Right ventricle myocardium inferior (tissue), 1 donor: Measurements from ENCODE around the gene MYO5A. TPM values are rescaled to one million over a fixed set of nuclear protein-coding genes. Genes with fewer than 3 reads are reported as not detected.
"Not testable (repeated sequence)": the region's sequence is repeated elsewhere in the genome, so short reads cannot be mapped to it uniquely, and the experiment has no call there.

ENCODE experiments used
- ATAC-seq: fragments of 200-7000 bp; cut with Tn5 transposase; one replicate; pipeline ENCODE4 v1.9.1; 2020; ENCODE audit warnings: mild to moderate bottlenecking, moderate library complexity
- DNase-seq: peaks from one replicate; pipeline ENCODE4 v3.0.0; 2021; ENCODE audit errors: missing footprints
- intact Hi-C: fragments of 100-400 bp; cut with DNase I; formaldehyde crosslinking; loops from one replicate; pipeline ENCODE4 v1.11.0; 2022
- total RNA-seq: library from RNA; stranded (reverse); fragmentation: NEBNext Ultra II Directional; extraction: Animal tissue kit (Norgen Biotek cat#: 25700); gene quantifications from one replicate; pipeline ENCODE4 v1.2.1, GENCODE V29; 2021
- donor health status: DM: no; HTN: yes; CAD: no; lungs with severe emphysema.

The MYO5A gene
- total RNA-seq, 1 donor from 2014 or later, result 7.9 TPM

DNA sequence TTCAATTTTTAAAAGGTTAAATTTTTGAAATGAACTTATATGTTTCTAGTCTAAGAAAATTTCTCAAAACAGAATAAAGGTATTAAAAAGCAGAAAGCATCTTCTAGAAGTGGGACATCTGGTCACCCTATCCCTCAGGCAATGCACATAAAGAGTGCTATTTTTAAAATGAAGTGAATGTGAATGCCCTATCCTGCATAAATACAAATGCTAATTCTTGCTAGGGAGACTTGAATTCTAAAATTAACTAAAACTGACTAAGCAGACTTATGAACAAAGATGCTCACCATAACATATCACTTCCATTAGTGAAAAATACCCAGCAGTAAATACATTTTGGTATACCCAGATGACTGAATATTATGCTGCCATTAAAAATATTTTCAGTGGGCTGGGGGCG lies 11.7 kb downstream of the MYO5A start:
- ATAC-seq (no peak), DNase-seq (no peak)
- intact Hi-C loops, result no loop called here

- DNase-seq (no peak), ATAC-seq (no peak)
- intact Hi-C loops, result no loop called here
These were observed 13.3 kb downstream of the MYO5A start for GRCh38 chr15:52515343-52515742.

- intact Hi-C loops, result no loop called here
- DNase-seq (no peak), ATAC-seq (no peak)
These were observed 14.2 kb downstream of the MYO5A start for GRCh38 chr15:52514482-52514881.

- ATAC-seq, intact Hi-C loops, DNase-seq: not testable (repeated sequence)
These were observed 15.8 kb downstream of the MYO5A start for GRCh38 chr15:52512869-52513268.

DNA sequence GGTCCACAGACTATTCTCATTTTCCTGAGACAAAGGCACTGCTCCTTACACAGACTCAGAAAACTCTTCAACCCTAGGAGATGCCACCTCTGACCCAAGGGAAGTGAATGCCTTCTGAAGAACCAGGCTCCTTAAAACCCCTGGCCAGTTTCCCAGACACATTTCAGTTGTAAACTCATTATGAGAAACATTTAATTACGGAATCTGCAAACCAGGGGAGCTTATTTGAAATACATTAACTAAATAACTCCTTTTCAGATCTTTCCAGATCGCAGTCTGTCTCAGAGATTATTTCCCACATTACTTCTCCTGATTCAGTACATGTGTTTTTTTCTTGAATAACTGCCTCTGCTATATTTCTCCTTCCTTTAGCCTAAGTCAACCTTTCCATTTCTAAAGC lies 17.6 kb downstream of the MYO5A start:
- no peak for ATAC-seq
- intact Hi-C loops, result no loop called here
- no peak for DNase-seq

GRCh38 chr15:52509500-52510245 lies 19.0 kb downstream of the MYO5A start:
- intact Hi-C loops, result no loop called here
- DNase-seq, result no peak
- ATAC-seq, result no peak

- intact Hi-C loops, result no loop called here
- no peak for ATAC-seq
- no peak for DNase-seq
These were observed 22.1 kb downstream of the MYO5A start for GRCh38 chr15:52506549-52506948.

- ATAC-seq, result no peak
- intact Hi-C loops, result no loop called here
- peak; percentile 69 for DNase-seq
These were observed 23.5 kb downstream of the MYO5A start for GRCh38 chr15:52505151-52505550.

- DNase-seq (no peak), ATAC-seq (no peak)
- intact Hi-C loops, result no loop called here
These were observed 24.7 kb downstream of the MYO5A start for GRCh38 chr15:52503788-52504496.

DNA sequence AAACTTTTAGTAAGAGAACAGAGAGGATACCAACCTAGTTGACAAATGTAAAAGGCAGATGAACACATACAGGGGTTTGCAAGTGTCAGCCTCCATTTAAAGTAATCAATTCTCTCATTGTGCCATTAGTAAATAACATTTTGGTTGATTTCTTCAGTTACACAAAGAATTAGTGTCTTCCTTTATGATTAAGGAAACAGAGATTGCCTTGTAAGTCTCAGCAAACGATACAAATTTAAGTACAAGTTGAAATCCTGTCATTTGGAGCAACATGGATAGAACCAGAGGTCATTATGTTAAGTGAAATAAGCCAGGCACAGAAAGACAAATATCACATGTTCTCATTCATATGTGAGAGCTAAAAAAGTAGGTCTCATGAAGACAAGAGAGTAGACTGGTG lies 26.1 kb downstream of the MYO5A start:
- intact Hi-C loops, result no loop called here
- no peak for DNase-seq
- no peak for ATAC-seq

- intact Hi-C loops, result no loop called here
- DNase-seq (no peak), ATAC-seq (no peak)
These were observed 29.2 kb downstream of the MYO5A start for GRCh38 chr15:52499506-52499905.

- ATAC-seq, result no peak
- intact Hi-C loops, result no loop called here
These were observed 30.0 kb downstream of the MYO5A start for GRCh38 chr15:52498706-52499105.

DNA sequence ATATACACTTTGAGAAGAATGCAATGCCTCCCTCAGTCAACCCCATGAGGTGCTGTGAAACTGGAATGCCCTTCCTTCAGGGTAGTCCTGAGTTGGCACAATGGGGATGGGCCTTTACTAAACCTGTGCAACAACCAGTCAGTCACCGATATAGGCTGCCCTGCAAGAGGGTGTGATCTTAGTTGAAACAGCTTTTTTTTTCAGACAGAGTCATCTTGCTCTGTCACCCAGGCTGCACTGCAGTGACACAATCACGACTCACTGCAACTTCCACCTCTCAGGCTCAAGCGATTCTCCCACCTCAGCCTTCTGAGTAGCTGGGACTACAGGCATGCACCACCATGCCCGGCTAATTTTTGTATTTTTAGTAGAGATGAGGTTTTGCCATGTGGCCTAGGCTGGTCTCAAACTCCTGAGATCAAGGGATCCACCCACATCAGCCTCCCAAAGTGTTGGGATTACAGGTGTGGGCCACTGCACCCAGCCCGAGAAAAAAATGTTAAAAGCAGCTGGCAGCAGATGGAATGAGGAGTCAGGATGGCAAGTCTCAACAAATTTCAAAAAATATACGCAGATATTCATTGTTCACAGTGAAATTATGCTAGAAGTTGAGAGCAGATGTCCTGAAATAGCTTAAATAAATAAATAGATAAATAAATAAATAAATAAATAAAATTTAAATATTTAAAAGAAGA lies 31.8 kb downstream of the MYO5A start:
- DNase-seq (no peak), ATAC-seq (no peak)
- intact Hi-C loops, result no loop called here

More at GRCh38 chr15:52498706-52499105, 30.0 kb downstream of the MYO5A start:
- no peak for DNase-seq

DNA sequence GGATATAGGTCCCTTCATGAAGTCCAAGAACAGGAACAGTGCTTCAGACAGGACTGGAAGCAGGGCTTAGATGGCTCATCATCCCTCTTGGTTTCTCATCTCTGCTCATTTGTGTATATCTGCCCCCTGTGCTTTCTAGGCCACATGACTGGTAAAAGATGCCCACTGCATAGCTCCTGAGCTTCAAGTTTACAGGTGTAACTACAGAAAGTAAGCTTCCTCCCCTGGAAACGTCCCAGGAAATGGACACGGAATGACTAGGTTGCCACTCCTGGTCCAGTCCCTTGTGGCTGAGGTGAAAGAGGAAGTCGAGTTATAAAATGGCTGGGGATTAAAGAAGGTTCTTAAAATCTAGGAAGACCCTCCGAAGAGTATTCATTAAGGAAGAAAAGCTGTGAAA lies 32.5 kb downstream of the MYO5A start:
- no peak for DNase-seq

GRCh38 chr15:52495125-52495524 lies 33.6 kb downstream of the MYO5A start:
- DNase-seq (no peak), ATAC-seq (no peak)
- intact Hi-C loops, result no loop called here

More for the DNA sequence above, 32.5 kb downstream of the MYO5A start:
- intact Hi-C loops, result no loop called here
- no peak for ATAC-seq

DNA sequence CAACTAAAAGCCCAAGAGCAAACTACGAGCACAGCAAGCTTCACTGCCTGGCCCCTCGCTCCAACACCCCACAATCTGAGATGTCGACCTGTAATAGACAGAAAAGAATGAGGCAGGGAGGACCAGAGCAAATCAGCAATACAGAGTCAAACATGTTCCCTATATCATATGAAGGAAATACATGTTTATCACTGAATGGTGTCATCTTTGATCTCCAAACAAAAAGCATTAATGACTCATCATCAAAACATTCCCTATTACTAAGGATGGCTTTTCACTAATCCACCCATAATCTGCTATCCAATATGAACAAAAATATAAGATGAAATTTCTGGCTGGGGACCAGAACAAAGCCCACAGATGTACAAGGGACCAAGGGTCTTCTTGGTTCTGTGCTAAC lies 34.7 kb downstream of the MYO5A start:
- intact Hi-C loops, result no loop called here
- no peak for ATAC-seq

GRCh38 chr15:52492132-52492531 lies 36.5 kb downstream of the MYO5A start:
- no peak for ATAC-seq
- no peak for DNase-seq
- intact Hi-C loops, result no loop called here

More for the DNA sequence above, 34.7 kb downstream of the MYO5A start:
- DNase-seq, result no peak

DNA sequence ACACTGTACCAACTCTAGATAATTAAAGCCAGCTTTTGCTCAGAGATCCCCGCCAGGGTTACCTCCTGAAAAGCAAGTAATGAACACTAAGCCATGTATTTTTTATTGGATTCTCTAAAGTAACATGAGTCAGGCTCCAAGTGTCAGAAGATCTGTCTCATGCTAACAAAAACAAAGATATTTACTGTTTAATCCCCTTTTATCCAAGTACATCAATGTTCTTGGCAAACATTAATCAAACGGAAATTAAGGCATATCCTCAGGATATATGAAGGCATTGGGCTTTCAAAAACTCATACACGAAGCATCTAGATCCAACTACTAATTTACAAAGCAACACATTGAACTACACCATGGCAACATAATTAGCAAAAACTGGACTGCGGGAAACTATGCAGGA lies 37.2 kb downstream of the MYO5A start:
- ATAC-seq (no peak), DNase-seq (no peak)
- intact Hi-C loops, result no loop called here

- intact Hi-C loops, ATAC-seq, DNase-seq: not testable (repeated sequence)
These were observed 39.2 kb downstream of the MYO5A start for GRCh38 chr15:52489430-52489829.

DNA sequence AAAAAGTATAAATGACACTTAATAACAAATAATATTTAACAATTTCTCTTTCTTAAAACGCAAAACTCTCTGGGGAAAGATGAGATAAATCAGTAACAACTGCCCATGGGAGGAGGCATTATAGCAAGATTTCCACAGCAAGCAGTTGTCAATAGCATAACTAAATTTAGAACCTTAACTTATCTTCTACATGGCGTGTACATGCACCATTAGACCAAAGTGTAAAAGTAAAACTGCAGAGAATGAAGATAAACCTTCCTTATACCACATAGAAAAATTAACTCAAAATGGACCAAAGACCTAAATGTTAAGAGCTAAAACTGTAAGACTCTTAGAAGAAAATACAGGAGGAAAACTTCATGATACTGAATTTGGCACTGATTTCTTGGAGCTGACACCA lies 39.9 kb downstream of the MYO5A start:
- DNase-seq, result no peak
- intact Hi-C loops, result no loop called here
- ATAC-seq, result no peak
